Muscle layer of duodenum (tissue), 2 donors: ENCODE measurements around the gene CAMKMT.

Experiments
- H3K27ac ChIP-seq: one replicate; pipeline ENCODE4 v1.7.0; 2013; ENCODE audit warnings: mild to moderate bottlenecking, low read length
- H3K27me3 ChIP-seq: one replicate; pipeline ENCODE4 v1.7.0; 2013; ENCODE audit warnings: low read depth, mild to moderate bottlenecking, control low read depth, low read length
- H3K36me3 ChIP-seq, 2 donors: one replicate each; pipeline ENCODE4 v1.7.0; 2013; ENCODE audit warnings: low read length in 2 of 2, control low read depth in 1 of 2, mild to moderate bottlenecking in 1 of 2; ENCODE audit not compliant: insufficient read depth in 2 of 2, control insufficient read depth in 1 of 2
- H3K4me1 ChIP-seq, 2 donors: one replicate each; pipeline ENCODE4 v1.7.0; 2013; ENCODE audit warnings: low read length in 2 of 2, mild to moderate bottlenecking in 2 of 2, control low read depth in 1 of 2, moderate library complexity in 1 of 2; ENCODE audit not compliant: insufficient read depth in 2 of 2, control insufficient read depth in 1 of 2
- H3K4me3 ChIP-seq, 2 donors: one replicate each; pipeline ENCODE4 v1.7.0; 2013; ENCODE audit warnings: low read length in 2 of 2, low read depth in 1 of 2, mild to moderate bottlenecking in 1 of 2
- H3K9me3 ChIP-seq, 2 donors: one replicate each; pipeline ENCODE4 v1.7.0; 2013; ENCODE audit warnings: low read length in 2 of 2, control low read depth in 1 of 2, mild to moderate bottlenecking in 1 of 2; ENCODE audit not compliant: control insufficient read depth in 1 of 2
- donor health status: healthy.

The CAMKMT gene

GRCh38 chr2:44730593-44730992 is 368.8 kb downstream of the CAMKMT start:
- no peaks in the 10 kb centered on the region for H3K9me3 ChIP-seq
- H3K4me3 ChIP-seq, result no peak overlapping the region
- no peaks in the 10 kb centered on the region for H3K4me1 ChIP-seq
- no peak overlapping the region for H3K27ac ChIP-seq
- no peaks in the 10 kb centered on the region for H3K36me3 ChIP-seq
- H3K27me3 ChIP-seq, result no peaks in the 10 kb centered on the region

GRCh38 chr2:44731505-44731904 is 369.8 kb downstream of the CAMKMT start:
- no peaks in the 10 kb centered on the region for H3K4me1 ChIP-seq
- no peaks in the 10 kb centered on the region for H3K27me3 ChIP-seq
- H3K27ac ChIP-seq, result no peak overlapping the region
- no peaks in the 10 kb centered on the region for H3K36me3 ChIP-seq
- no peak overlapping the region for H3K4me3 ChIP-seq
- H3K9me3 ChIP-seq, result no peaks in the 10 kb centered on the region

- Histone ChIP-seq H3K27ac (no peak overlapping the region), H3K4me1 (no peaks in the 10 kb centered on the region)
These were observed 374.7 kb downstream of the CAMKMT start for GRCh38 chr2:44736270-44736942.

GRCh38 chr2:44740678-44741077 is 378.9 kb downstream of the CAMKMT start:
- H3K27ac ChIP-seq, result no peak overlapping the region
- H3K4me1 ChIP-seq, result peaks cover 0 to 3% of the 10 kb centered on the region in 2 donors
- no peaks in the 10 kb centered on the region for H3K27me3 ChIP-seq
- H3K9me3 ChIP-seq, result no peaks in the 10 kb centered on the region
- H3K4me3 ChIP-seq, result no peak overlapping the region
- H3K36me3 ChIP-seq, result no peaks in the 10 kb centered on the region

More at GRCh38 chr2:44736270-44736942, 374.7 kb downstream of the CAMKMT start:
- Histone ChIP-seq H3K36me3 (no peaks in the 10 kb centered on the region), H3K27me3 (no peaks in the 10 kb centered on the region), H3K9me3 (no peaks in the 10 kb centered on the region), H3K4me3 (no peak overlapping the region)

GRCh38 chr2:44741507-44741906 is 379.8 kb downstream of the CAMKMT start:
- no peaks in the 10 kb centered on the region for H3K27me3 ChIP-seq
- no peak overlapping the region for H3K27ac ChIP-seq
- peaks cover 0 to 10% of the 10 kb centered on the region in 2 donors for H3K4me1 ChIP-seq
- H3K36me3 ChIP-seq, result no peaks in the 10 kb centered on the region
- no peaks in the 10 kb centered on the region for H3K9me3 ChIP-seq
- no peak overlapping the region for H3K4me3 ChIP-seq

- Histone ChIP-seq H3K9me3 (no peaks in the 10 kb centered on the region), H3K4me1 (peaks cover 0 to 10% of the 10 kb centered on the region in 2 donors), H3K36me3 (no peaks in the 10 kb centered on the region), H3K27me3 (no peaks in the 10 kb centered on the region), H3K27ac (no peak overlapping the region), H3K4me3 (no peak overlapping the region)
These were observed 380.3 kb downstream of the CAMKMT start for GRCh38 chr2:44742057-44742456.

- Histone ChIP-seq H3K4me1 (peaks cover 0 to 10% of the 10 kb centered on the region in 2 donors), H3K27me3 (no peaks in the 10 kb centered on the region), H3K9me3 (no peaks in the 10 kb centered on the region), H3K27ac (no peak overlapping the region), H3K36me3 (no peaks in the 10 kb centered on the region), H3K4me3 (no peak overlapping the region)
These were observed 381.7 kb downstream of the CAMKMT start for GRCh38 chr2:44743473-44743872.

GRCh38 chr2:44744961-44745892 is 383.5 kb downstream of the CAMKMT start:
- H3K4me3 ChIP-seq, result no peak overlapping the region
- no peaks in the 10 kb centered on the region for H3K36me3 ChIP-seq
- H3K9me3 ChIP-seq, result no peaks in the 10 kb centered on the region
- peaks cover 0 to 10% of the 10 kb centered on the region in 2 donors for H3K4me1 ChIP-seq
- no peaks in the 10 kb centered on the region for H3K27me3 ChIP-seq
- H3K27ac ChIP-seq, result no peak overlapping the region

- Histone ChIP-seq H3K27me3 (no peaks in the 10 kb centered on the region), H3K4me1 (peaks cover 0 to 10% of the 10 kb centered on the region in 2 donors), H3K9me3 (no peaks in the 10 kb centered on the region), H3K27ac (no peak overlapping the region), H3K36me3 (no peaks in the 10 kb centered on the region), H3K4me3 (no peak overlapping the region)
These were observed 384.4 kb downstream of the CAMKMT start for GRCh38 chr2:44745922-44746766.

GRCh38 chr2:44746856-44747615 is 385.3 kb downstream of the CAMKMT start:
- Histone ChIP-seq H3K36me3 (no peaks in the 10 kb centered on the region), H3K4me1 (peaks cover 0 to 10% of the 10 kb centered on the region in 2 donors), H3K9me3 (no peaks in the 10 kb centered on the region), H3K4me3 (no peak overlapping the region), H3K27me3 (no peaks in the 10 kb centered on the region), H3K27ac (no peak overlapping the region)
